SK-N-SH (cell line): Measurements from ENCODE around the gene MYLIP.

Experiments
- CHD2 ChIP-seq: fragments of 150-350 bp; IDR thresholded peaks from 2 replicates; pipeline ENCODE4 v1.6.1; 2018; ENCODE audit warnings: low read length; ENCODE audit not compliant: partially characterized antibody
- GABPA ChIP-seq: IDR thresholded peaks from 2 replicates; pipeline ENCODE4 v1.4.0; 2012; ENCODE audit warnings: low read depth, mild to moderate bottlenecking
- MAX ChIP-seq: IDR thresholded peaks from 2 replicates; pipeline ENCODE4 v1.4.0; 2012; ENCODE audit warnings: low read depth
- MXI1 ChIP-seq: IDR thresholded peaks from 2 replicates; pipeline ENCODE4 v1.6.1; 2012; ENCODE audit warnings: mild to moderate bottlenecking, low read depth, low read length, improper control_type of control experiment
- POLR2AphosphoS5 ChIP-seq: IDR thresholded peaks from 2 replicates; pipeline ENCODE4 v1.6.1; 2012; ENCODE audit warnings: low read depth, low read length
- REST ChIP-seq: IDR thresholded peaks from 2 replicates; pipeline ENCODE4 v1.6.1; 2012; ENCODE audit warnings: mild to moderate bottlenecking, low read depth, low read length, moderate library complexity
- SMC3 ChIP-seq: IDR thresholded peaks from 2 replicates; pipeline ENCODE4 v1.6.1; 2012; ENCODE audit warnings: low read depth, low read length, improper control_type of control experiment
- TAF1 ChIP-seq: IDR thresholded peaks from 2 replicates; pipeline ENCODE4 v1.6.1; 2012; ENCODE audit warnings: low read depth, mild to moderate bottlenecking, low read length, moderate library complexity, borderline replicate concordance
- YY1 ChIP-seq: IDR thresholded peaks from 2 replicates; pipeline ENCODE4 v1.4.0; 2012; ENCODE audit warnings: low read depth, mild to moderate bottlenecking
- TF ChIP-seq, protein P1 (sequence below): fragments of 200-600 bp; sonication (generic); IDR thresholded peaks from 2 replicates; pipeline ENCODE4 v1.6.1; 2017; ENCODE audit warnings: antibody characterized with exemption, mild to moderate bottlenecking, moderate library complexity

GRCh38 chr6:16157492-16157891, 28.6 kb downstream of the MYLIP start:
- TF ChIP-seq TAF1, result no peak
- TF ChIP-seq, protein P1, sequence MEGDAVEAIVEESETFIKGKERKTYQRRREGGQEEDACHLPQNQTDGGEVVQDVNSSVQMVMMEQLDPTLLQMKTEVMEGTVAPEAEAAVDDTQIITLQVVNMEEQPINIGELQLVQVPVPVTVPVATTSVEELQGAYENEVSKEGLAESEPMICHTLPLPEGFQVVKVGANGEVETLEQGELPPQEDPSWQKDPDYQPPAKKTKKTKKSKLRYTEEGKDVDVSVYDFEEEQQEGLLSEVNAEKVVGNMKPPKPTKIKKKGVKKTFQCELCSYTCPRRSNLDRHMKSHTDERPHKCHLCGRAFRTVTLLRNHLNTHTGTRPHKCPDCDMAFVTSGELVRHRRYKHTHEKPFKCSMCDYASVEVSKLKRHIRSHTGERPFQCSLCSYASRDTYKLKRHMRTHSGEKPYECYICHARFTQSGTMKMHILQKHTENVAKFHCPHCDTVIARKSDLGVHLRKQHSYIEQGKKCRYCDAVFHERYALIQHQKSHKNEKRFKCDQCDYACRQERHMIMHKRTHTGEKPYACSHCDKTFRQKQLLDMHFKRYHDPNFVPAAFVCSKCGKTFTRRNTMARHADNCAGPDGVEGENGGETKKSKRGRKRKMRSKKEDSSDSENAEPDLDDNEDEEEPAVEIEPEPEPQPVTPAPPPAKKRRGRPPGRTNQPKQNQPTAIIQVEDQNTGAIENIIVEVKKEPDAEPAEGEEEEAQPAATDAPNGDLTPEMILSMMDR, result no peak
- no peak for TF ChIP-seq REST
- no peak for TF ChIP-seq MXI1
- no peak for TF ChIP-seq POLR2AphosphoS5
- no peak for TF ChIP-seq YY1
- TF ChIP-seq CHD2, result no peak
- no peak for TF ChIP-seq GABPA
- no peak for TF ChIP-seq SMC3
- no peak for TF ChIP-seq MAX
